Thoracic aorta (tissue), 2 donors: ENCODE data around the gene MYH10. TPM values are rescaled to one million over a fixed set of nuclear protein-coding genes. Genes with fewer than 3 reads are reported as not detected.
A peak's percentile ranks its signal among the peaks of the same experiment; 100 is the strongest.

Experiments used
- ATAC-seq: fragments of 150-250 bp; one replicate; pipeline ENCODE4 v1.8.0; 2017; ENCODE audit warnings: low read depth; ENCODE audit not compliant: insufficient number of reproducible peaks, low FRiP score
- DNase-seq: peaks from one replicate; pipeline ENCODE4 v3.0.0-alpha.2; 2020; ENCODE audit warnings: low spot score
- H3K27ac ChIP-seq, 2 donors: fragments of 200-600 bp; sonication (generic); 1 replicate in 1 of 2; 2 replicates in 1 of 2; pipeline ENCODE4 v1.5.1; 2016; ENCODE audit warnings: mild to moderate bottlenecking in 2 of 2, moderate library complexity in 2 of 2
- H3K27me3 ChIP-seq: fragments of 200-600 bp; sonication (generic); replicated peaks from 2 replicates; pipeline ENCODE4 v1.6.0; 2016; ENCODE audit warnings: mild to moderate bottlenecking; ENCODE audit not compliant: insufficient read depth
- H3K36me3 ChIP-seq: fragments of 200-600 bp; sonication (generic); one replicate; pipeline ENCODE4 v1.5.1; 2016
- H3K4me1 ChIP-seq, 2 donors: fragments of 200-600 bp; sonication (generic); 1 replicate in 1 of 2; 2 replicates in 1 of 2; pipeline versions ENCODE4 v1.5.1 to v1.6.0; 2016; ENCODE audit warnings: low read depth in 2 of 2, mild to moderate bottlenecking in 1 of 2; ENCODE audit not compliant: control insufficient read depth in 1 of 2
- H3K4me3 ChIP-seq: fragments of 200-600 bp; sonication (generic); 2 replicates; pipeline ENCODE4 v1.5.1; 2016; ENCODE audit warnings: mild to moderate bottlenecking
- H3K9me3 ChIP-seq: fragments of 200-600 bp; sonication (generic); 2 replicates; pipeline ENCODE4 v1.5.1; 2016
- total RNA-seq, 2 donors: library from RNA; depleted of rRNA; stranded (reverse); fragments of >200 nt; gene quantifications; one replicate each; pipeline versions ENCODE4 v1.1.0 to v1.2.3, GENCODE V29; 2016
- TF ChIP-seq, protein P1 (sequence below): fragments of 200-600 bp; sonication (generic); IDR thresholded peaks from one replicate; pipeline ENCODE4 v1.5.1; 2019; ENCODE audit warnings: antibody characterized with exemption

MYH10 gene
- total RNA-seq, 2 donors from 2014 or later, result 1,436 to 1,719 TPM

DNA sequence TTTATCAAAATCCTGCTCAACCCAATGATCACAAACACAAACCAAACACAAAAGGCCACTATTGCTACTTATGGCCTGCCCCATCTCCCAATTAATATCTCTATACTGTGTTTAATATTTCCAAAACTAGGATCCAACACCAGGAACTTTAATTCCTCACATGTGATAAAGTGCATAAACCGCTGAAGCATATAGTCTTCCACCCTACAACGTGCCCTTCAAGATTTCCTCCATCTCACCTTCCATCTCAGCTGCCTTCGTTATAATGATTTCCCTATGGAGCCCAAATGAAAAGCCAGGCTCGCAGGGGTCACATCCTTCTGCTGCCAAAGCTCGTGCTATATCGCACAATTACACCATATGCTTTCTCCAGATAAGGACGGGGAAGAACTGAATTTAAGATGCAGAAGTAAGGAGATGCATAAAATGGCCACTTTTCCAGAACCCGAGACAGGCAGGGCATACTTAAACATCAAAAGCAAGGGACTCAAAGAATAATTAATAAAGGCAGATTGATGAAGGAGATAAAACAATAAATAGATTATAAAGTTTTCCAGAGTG, 1.8 kb downstream of the MYH10 start:
- H3K36me3 ChIP-seq, result no peaks in the 10 kb centered on the region
- H3K27me3 ChIP-seq, result no peaks in the 10 kb centered on the region
- ATAC-seq (no peak), DNase-seq (no peak)
- peak overlapping the region; percentile 93 for H3K4me3 ChIP-seq
- TF ChIP-seq, protein P1, sequence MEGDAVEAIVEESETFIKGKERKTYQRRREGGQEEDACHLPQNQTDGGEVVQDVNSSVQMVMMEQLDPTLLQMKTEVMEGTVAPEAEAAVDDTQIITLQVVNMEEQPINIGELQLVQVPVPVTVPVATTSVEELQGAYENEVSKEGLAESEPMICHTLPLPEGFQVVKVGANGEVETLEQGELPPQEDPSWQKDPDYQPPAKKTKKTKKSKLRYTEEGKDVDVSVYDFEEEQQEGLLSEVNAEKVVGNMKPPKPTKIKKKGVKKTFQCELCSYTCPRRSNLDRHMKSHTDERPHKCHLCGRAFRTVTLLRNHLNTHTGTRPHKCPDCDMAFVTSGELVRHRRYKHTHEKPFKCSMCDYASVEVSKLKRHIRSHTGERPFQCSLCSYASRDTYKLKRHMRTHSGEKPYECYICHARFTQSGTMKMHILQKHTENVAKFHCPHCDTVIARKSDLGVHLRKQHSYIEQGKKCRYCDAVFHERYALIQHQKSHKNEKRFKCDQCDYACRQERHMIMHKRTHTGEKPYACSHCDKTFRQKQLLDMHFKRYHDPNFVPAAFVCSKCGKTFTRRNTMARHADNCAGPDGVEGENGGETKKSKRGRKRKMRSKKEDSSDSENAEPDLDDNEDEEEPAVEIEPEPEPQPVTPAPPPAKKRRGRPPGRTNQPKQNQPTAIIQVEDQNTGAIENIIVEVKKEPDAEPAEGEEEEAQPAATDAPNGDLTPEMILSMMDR, result peak; percentile 1
- H3K4me1 ChIP-seq, result peaks cover 16 to 47% of the 10 kb centered on the region in 2 donors
- H3K27ac ChIP-seq, result peak overlapping the region; percentile 68 to 99
- no peaks in the 10 kb centered on the region for H3K9me3 ChIP-seq

DNA sequence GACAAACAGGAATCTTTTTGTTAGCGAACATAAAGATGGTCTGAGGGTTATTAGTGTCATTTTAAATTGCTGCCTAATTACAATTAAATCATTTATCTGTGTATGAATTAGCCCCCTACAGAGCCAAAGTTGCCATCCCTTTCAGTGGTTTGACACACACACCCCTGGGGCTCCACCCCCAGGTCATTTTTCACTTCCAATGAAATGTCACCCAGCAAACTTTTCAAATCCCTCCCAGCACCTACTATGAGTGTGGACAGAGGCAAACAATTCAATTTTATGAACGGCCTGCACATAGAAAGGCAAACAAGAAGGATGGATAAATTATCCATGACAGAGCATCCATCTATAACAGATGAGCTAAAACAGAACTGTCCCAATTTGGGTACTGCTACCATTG, 2.4 kb downstream of the MYH10 start:
- H3K9me3 ChIP-seq, result no peaks in the 10 kb centered on the region
- no peaks in the 10 kb centered on the region for H3K27me3 ChIP-seq
- peaks cover 16 to 53% of the 10 kb centered on the region in 2 donors for H3K4me1 ChIP-seq
- H3K4me3 ChIP-seq, result peak overlapping the region; percentile 93
- ATAC-seq (no peak), DNase-seq (no peak)
- TF ChIP-seq, protein P1, result peak; percentile 8
- peak overlapping the region; percentile 68 to 99 for H3K27ac ChIP-seq
- peaks cover under 1% of the 10 kb centered on the region for H3K36me3 ChIP-seq

DNA sequence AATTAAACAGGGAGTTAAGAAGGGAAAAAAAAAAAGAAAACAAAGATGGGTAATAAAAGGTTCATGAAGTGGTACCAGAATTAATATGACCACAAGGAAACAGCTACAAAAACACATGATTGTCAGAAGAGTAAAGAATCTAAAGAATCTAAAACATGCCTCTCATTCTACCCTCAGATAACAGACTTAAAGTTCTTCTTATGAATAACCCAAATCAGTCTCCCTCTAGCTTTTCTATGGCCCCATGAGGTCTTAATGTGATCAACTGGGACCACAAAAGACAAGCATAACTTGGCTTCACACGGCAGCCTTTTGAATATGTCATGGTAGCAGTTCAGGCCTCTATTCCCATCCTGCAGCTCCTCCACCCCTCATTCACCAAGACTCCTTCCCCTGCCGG, 6.9 kb downstream of the MYH10 start:
- H3K9me3 ChIP-seq, result no peaks in the 10 kb centered on the region
- peak overlapping the region; percentile 93 for H3K4me3 ChIP-seq
- H3K4me1 ChIP-seq, result peaks cover 26 to 88% of the 10 kb centered on the region in 2 donors
- H3K36me3 ChIP-seq, result peaks cover 18% of the 10 kb centered on the region
- TF ChIP-seq, protein P1, result no peak
- no peaks in the 10 kb centered on the region for H3K27me3 ChIP-seq
- DNase-seq (no peak), ATAC-seq (no peak)
- H3K27ac ChIP-seq, result peak overlapping the region; percentile 71 to 82

DNA sequence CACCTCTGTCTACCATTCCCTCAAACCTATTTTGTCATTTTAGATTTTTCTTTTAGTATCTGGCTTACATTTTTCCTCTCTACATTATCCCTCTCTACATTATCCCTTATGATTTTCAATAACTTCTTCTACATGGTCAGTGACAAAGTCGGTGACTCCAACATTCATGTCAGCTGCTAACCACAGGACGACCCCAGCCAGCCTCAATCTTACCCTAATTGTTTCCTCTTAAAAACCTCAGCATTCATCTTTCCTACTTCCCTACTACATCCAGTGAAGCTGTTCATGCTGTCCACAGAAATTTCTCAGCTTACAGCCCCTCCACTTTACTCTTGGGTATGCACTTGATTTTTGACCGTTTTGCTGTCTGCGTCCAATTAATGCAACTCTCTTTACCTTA, 8.3 kb downstream of the MYH10 start:
- no peak for ATAC-seq
- no peak for DNase-seq
- Histone ChIP-seq H3K27me3 (no peaks in the 10 kb centered on the region), H3K36me3 (peaks cover 18% of the 10 kb centered on the region), H3K9me3 (no peaks in the 10 kb centered on the region), H3K4me1 (peaks cover 31 to 92% of the 10 kb centered on the region in 2 donors), H3K4me3 (peak overlapping the region; percentile 93), H3K27ac (peak overlapping the region; percentile 71 to 82)
- TF ChIP-seq, protein P1, result no peak

DNA sequence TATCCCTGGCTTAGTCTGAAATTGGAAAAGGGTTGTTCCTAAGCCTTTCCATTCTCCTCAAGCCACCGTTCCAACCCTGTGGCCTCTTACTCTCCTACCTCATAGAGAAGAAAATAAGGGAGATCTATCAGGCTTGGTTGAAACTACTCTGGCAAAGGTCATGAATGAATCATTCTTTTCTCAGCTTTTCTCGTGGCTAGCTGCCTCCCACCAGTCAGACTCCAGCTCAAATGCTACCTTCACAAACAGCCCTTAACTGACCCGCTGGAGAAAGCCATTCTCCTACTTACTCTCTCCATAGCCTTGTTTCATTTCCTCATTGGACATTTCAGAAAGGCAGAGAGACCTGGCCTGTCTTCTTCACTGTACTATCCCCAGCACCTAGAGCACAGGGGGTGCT, 8.9 kb downstream of the MYH10 start:
- Histone ChIP-seq H3K27me3 (no peaks in the 10 kb centered on the region), H3K4me1 (peaks cover 31 to 92% of the 10 kb centered on the region in 2 donors), H3K9me3 (no peaks in the 10 kb centered on the region), H3K36me3 (peaks cover 18% of the 10 kb centered on the region), H3K27ac (peak overlapping the region; percentile 71 to 82), H3K4me3 (peak overlapping the region; percentile 93)
- no peak for DNase-seq
- TF ChIP-seq, protein P1, result no peak
- no peak for ATAC-seq
